Hepatocyte (in vitro differentiated cells): ENCODE results near the gene FLACC1.

Experiments
- CTCF ChIP-seq: fragments of 200-600 bp; sonication (generic); IDR thresholded peaks from 2 replicates; pipeline ENCODE4 v1.5.1; 2016; ENCODE audit warnings: antibody characterized with exemption, mild to moderate bottlenecking; ENCODE audit not compliant: poor library complexity
- EZH2 ChIP-seq: fragments of 200-600 bp; sonication (generic); IDR thresholded peaks from 2 replicates; pipeline ENCODE4 v1.6.1; 2016; ENCODE audit warnings: antibody characterized with exemption, mild to moderate bottlenecking, borderline replicate concordance

- TF ChIP-seq EZH2: no peak
- no peak for TF ChIP-seq CTCF
Measured at GRCh38 chr2:201280191-201281040, 76.7 kb downstream of the FLACC1 start.
